ENCODE results near the gene POU2F2.

GRCh38 chr19:42091742-42092141, 40.5 kb downstream of the POU2F2 start:
- TF ChIP-seq CTCF (conservative IDR thresholded peaks at IDR 0.05) (no peak), EZH2 (IDR thresholded peaks at IDR 0.05; ENCODE audit: low read depth) (no peak)
